GM12875 (cell line): ENCODE data around the gene AHNAK2.

Source experiments
- H3K4me3 ChIP-seq: one replicate; pipeline ENCODE4 v1.5.1; 2011; ENCODE audit warnings: low read depth, low read length, control low read depth
- TF ChIP-seq, protein P1 (sequence below): IDR thresholded peaks from 2 replicates; pipeline ENCODE4 v1.5.1; 2011; ENCODE audit warnings: low read depth, mild to moderate bottlenecking, control low read depth, inconsistent platforms, low read length, moderate library complexity, borderline replicate concordance; ENCODE audit not compliant: insufficient read depth

Gene AHNAK2

GRCh38 chr14:104964546-104964945 is 13.6 kb downstream of the AHNAK2 start:
- TF ChIP-seq, protein P1, sequence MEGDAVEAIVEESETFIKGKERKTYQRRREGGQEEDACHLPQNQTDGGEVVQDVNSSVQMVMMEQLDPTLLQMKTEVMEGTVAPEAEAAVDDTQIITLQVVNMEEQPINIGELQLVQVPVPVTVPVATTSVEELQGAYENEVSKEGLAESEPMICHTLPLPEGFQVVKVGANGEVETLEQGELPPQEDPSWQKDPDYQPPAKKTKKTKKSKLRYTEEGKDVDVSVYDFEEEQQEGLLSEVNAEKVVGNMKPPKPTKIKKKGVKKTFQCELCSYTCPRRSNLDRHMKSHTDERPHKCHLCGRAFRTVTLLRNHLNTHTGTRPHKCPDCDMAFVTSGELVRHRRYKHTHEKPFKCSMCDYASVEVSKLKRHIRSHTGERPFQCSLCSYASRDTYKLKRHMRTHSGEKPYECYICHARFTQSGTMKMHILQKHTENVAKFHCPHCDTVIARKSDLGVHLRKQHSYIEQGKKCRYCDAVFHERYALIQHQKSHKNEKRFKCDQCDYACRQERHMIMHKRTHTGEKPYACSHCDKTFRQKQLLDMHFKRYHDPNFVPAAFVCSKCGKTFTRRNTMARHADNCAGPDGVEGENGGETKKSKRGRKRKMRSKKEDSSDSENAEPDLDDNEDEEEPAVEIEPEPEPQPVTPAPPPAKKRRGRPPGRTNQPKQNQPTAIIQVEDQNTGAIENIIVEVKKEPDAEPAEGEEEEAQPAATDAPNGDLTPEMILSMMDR: no peak
- H3K4me3 ChIP-seq: no peak overlapping the region

GRCh38 chr14:104957146-104958113 is 20.7 kb downstream of the AHNAK2 start:
- TF ChIP-seq, protein P1: no peak
- H3K4me3 ChIP-seq: no peak overlapping the region

GRCh38 chr14:104956290-104956890 is 21.8 kb downstream of the AHNAK2 start:
- TF ChIP-seq, protein P1: no peak

DNA sequence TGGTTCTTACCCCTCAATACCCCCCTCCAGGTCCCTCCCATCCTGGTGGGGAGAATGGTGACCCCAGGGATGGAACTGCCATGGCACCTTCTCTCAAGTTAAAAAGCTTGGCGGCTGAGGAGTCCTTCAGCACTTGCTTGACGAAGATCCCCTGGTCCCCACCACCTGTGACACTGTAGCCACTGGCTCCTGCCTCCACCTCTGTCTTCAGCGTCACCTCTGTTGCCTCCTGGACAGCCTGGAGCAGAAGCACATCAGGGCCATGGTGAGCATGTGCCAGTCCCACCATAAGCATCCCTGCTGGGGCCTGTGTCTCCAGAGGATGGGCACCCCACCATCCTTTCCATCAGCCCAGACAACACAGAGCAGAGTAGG is 22.8 kb downstream of the AHNAK2 start:
- TF ChIP-seq, protein P1: no peak
- no peak overlapping the region for H3K4me3 ChIP-seq

More at GRCh38 chr14:104956290-104956890, 21.8 kb downstream of the AHNAK2 start:
- H3K4me3 ChIP-seq: no peak overlapping the region

DNA sequence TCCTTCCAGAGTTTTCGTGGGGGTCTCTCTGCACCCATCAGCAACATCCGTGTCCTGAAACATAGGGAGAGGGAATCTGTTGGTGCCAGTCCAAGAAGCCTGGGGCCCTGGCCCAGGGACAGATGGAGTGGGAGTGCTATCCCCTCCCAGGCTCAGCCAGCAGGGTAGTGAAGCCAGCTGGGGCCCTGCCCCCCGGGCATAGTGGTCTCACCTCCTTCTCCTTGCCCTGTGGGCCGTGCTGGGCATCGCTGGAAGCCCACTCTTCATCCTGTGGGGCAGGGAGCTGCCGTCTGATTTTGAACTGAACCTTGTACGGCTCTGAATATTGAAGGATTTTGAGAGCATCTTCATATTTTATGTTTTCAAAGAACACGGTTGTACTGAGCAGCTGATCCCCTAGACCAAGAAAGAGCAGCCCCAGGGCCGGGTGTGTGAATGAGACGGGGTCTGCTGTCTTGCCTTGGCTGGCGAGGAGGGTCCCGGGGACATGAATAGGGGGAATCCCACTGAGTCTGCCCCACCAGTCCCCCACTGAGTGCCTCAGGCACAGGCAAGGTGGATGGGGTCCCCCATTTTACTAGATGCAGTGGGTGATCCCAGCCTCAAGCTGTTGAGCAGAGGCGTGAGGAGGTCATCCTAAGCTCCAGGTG is 23.3 kb downstream of the AHNAK2 start:
- TF ChIP-seq, protein P1: no peak

DNA sequence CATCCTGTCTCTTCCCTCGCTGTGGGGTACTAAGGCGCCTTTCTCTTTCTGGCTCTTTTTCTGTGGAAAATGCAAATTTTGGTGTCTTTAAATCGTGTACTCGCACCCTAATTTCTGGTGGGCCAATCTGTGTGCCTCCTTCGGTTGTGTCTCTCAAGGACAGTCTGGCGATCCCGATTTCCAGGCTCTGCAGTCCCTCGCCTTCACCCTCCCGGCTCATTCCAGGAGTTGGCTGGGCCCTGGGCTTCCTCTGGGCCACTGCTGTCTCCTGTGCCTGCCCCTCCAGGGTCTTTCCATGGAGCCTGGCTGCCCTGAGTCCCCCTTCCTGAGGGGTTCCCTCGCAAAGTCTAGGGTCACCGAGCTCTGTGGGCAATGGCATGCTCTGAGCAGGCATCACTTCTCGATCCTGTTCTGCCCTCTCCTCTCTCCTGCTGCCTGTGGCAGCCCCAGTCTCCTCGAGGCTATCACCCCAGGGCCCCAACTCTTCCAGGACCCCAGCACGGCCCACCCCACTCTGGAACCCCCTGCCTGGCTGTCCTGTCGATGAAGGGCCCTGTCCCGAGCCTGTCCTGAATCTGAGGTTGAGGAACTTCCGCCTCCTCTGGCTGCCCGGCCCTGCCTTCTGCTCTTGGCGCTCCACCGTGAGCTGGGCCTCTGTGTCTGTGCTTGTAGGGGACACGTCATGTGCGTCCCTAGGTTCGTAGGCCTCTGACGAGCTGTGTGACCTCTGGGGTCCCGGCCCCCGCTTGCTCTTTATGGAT is 24.1 kb downstream of the AHNAK2 start:
- H3K4me3 ChIP-seq: no peak overlapping the region
- TF ChIP-seq, protein P1: no peak

More for the DNA sequence above, 23.3 kb downstream of the AHNAK2 start:
- no peak overlapping the region for H3K4me3 ChIP-seq
